NCI-H2196 (cell line): ENCODE results near the gene TMPRSS13.

Experiments used
- DNase-seq: peaks from one replicate; lab custom pipeline; 2025; ENCODE audit not compliant: unreplicated experiment; lab: John Stamatoyannopoulos, UW

TMPRSS13 gene

GRCh38 chr11:117900121-117900648, 29.0 kb downstream of the TMPRSS13 start:
- no peak for DNase-seq

GRCh38 chr11:117898059-117898458, 31.1 kb downstream of the TMPRSS13 start:
- no peak for DNase-seq

- DNase-seq = no peak
These were observed 36.6 kb downstream of the TMPRSS13 start for GRCh38 chr11:117892651-117893050.

DNA sequence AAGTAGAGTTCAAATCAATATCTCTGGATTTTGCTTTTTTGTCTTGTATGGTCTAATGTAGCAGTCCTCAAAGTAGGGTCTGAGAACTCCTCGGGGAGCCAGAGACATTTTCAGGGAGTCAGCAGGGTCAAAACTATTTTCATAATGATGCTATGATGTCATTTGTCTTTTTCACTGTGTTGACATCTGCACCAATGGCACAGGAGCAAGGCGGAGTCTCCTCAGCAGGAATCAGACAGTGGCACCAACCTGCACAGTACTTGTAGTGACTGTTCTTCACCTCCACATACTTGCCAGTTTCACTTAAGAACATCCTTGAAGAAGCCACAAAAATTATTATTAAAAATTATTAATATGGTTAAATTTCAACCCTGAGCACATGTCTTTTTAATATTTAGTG, 37.8 kb downstream of the TMPRSS13 start:
- no peak for DNase-seq

DNA sequence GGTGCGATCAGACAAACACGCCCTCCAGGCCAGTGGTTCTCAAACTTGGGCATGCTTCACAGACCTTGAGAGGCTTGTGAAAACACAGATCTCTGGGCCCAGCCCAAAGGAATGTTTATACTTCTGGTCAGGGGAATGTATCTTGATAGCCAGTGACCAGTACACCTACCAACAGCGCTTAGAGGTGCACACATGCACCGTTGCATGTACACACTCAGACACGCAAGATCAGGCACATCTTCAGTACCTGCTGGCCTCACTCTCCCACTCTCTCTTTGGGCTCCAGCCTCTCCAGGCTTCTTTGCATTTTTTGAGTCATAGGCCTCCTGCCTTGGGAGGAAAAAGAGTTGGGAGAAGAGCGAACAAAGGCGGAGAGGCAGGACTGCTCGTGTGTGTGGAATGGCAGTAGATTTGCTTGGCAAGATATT, 41.0 kb downstream of the TMPRSS13 start:
- no peak for DNase-seq

DNA sequence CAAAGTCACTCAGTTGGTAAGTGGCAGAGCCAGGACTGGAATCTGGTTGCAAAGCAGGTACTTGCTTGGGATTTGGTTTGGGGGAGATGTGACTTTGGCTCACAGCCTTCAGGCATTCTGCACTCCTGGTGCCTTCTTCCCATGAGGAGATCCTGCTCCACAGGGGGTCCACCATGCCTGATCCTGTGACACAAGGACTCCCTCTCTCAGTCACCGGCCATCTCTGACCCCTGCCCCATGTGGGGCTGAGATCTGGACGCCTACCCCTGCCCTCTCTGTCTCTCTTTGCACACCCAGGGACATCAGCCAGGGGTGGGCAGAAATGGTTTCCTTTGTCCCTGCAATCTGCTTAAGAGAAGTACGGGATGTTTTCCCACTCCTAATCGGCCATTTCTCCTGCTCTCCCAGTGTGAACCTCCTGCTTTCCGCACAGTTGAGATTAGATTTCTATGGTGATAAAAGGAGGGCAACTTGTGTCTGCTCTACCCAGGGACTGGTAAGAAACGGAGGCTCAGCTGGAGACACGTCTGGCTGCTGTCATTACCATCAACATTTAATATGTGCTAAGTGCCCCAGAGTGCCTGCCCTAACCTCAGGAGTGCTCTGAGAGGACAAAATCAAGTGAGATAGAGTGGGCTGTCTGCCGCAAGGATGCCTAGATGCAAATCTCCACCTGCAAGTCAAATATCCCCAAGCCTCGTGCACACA, 41.6 kb downstream of the TMPRSS13 start:
- DNase-seq = no peak

- DNase-seq = no peak
These were observed 43.4 kb downstream of the TMPRSS13 start for GRCh38 chr11:117885777-117886176.

DNA sequence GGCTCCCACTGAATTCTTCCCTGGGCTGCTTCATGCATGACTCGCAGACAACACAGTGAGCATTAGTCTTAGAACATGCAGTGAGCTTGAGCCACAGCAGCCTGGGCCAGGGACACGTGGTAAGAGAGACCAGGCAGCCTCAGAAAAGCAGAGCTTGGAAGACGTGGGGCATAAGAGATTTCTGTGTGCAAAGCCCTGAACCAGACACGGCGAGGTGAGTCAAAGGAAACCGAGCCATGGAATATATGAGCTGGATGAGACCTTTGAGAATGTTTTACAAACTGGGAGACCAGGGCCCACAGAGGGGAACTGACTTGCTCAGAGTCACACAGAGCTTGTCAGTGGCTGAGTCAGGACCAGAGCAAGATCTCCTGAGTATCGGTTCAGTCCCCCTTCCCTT, 44.2 kb downstream of the TMPRSS13 start:
- no peak for DNase-seq

GRCh38 chr11:117883063-117883462, 46.1 kb downstream of the TMPRSS13 start:
- no peak for DNase-seq

DNA sequence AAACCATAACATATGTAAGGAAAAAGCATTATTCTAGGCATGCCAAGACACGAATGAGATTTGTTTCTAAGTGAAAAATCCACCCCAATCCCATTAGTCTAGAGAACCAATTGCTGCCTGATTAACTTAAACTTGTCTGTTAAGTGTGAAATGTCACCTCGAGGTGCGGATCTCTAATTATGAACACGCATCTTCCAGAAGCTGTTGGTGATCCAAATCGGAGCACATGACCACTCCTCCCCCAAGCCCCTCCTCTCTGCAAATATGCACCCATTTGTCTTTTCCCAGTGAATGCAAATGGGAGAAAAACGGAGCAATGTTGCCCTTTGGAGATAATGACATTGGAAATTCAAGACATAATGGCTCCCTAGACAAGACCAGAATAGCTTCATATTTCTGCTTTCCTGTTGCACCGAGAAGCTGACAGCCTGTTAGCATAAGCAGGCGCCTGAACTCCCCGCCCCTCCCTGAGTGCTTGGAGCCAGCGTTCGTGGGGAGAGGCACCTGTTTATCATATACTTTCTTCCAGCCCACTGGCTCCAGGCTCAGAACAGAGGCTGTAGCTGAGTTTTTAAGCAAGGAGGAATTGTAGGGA, 46.8 kb downstream of the TMPRSS13 start:
- DNase-seq = no peak

DNA sequence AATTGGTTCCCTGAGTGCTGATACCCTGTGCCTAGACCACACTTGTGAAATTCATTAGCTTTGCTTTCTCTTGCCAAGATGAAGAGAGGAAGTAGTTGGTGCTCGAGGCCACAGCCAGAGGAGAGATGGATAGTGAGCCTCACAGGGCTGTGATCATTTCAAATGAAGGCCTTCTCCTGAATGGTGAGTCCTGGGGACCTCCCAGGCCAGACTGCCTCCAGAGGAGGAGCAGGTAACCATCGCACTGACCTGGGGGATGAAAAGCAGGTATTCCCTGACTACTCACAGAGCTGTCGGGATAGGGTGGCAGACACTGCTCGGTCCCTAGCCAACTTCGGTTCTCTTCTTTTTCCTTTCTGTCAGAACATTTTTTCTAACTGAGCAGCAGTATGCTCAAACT, 48.0 kb downstream of the TMPRSS13 start:
- DNase-seq = no peak

GRCh38 chr11:117879516-117880480, 49.4 kb downstream of the TMPRSS13 start:
- DNase-seq = no peak

DNA sequence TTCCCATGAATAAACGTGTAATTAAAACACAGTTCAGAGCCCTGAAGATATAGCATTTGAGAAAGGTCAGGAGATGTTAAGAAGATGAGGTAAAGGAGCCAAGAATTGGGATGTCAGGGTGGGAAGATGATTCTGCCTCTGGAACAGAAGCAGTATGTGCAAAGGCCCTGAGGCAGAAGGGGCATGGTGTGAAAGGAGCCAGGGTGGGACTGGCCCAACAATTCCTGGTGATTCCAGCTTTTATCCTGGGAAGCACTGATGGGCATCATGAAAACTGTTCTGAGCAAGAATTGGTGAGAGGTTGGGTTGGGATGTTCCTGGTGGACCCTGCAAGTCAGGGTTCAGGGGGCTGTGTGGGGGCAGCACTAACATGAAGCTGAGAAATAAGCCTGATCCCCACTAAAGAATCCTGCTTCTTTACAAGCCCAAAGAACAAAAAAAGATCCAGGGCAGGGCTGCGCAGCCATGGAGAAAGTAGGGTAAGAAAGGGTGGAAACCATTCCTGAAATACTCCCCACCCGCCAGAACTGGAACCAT, 50.2 kb downstream of the TMPRSS13 start:
- DNase-seq = no peak

DNA sequence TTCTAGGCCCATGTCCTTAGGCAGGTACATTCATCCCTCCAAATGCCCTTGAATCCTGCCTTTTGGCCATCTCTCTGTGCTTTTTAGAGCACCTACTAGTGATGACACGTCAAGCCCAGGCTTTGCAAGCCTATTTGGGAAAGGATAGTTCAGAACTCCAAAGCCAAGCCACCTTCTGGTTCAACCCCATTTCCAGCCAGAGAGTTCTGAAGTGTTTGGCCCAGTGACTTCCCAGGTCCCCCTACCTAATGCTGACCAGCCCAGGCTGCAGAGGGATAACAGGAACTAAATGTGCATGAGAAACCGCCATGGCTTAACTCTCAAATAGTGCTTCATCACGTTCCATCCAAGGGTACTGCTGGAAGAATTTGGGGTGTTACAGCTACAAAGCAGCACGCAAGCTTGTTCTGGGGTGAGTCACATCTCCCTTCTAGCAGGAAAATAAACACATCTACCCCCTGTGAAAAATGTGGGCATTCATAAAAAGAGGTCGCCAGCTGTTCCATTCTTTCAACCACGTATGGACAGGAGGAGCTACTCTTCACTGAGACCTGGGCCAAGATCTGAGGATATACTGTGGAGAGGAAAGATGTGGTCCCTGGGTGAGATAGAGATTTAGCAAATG, 50.8 kb downstream of the TMPRSS13 start:
- no peak for DNase-seq

GRCh38 chr11:117877120-117877784, 52.0 kb downstream of the TMPRSS13 start:
- peak; percentile 49 for DNase-seq

- DNase-seq = peak; percentile 54
These were observed 52.7 kb downstream of the TMPRSS13 start, which contains the start of gene FXYD6 for GRCh38 chr11:117876341-117877119. Gene FXYD6, minus strand, starts transcription at chr11:117876658. Its CDS starts 33,882 bp downstream, at chr11:117842776.

DNA sequence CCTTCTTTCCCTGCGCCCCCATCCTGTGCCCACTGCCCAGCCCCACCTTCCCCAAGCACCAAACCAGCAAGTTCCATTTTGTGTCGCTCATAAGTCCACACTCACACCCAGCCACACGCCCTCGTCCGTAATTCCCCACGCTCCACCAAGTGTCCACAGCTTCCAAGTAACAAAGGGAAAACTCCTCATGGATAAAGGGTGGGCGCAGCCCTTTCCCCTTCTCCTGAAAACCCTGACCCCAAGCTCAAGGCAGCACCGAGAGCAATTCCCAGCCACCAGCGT, 53.2 kb downstream of the TMPRSS13 start:
- no peak for DNase-seq

- peak; percentile 51 for DNase-seq
These were observed 53.7 kb downstream of the TMPRSS13 start for GRCh38 chr11:117875382-117876058.

- no peak for DNase-seq
These were observed 54.3 kb downstream of the TMPRSS13 start for GRCh38 chr11:117874910-117875381.
